ENCODE data around the gene ELOVL1. TPM values are rescaled to one million over a fixed set of nuclear protein-coding genes. Genes with fewer than 3 reads are reported as not detected.

The ELOVL1 gene
- total RNA-seq, 1 experiment from 2014 or later = 91.3 TPM

- no peaks in the 10 kb centered on the region for H3K9me3 ChIP-seq (ENCODE audit: control insufficient read depth in 1 of 2, insufficient read depth in 1 of 2, low read depth in 1 of 2, low read length in 2 of 2)
- ATAC-seq (no peak), DNase-seq (ENCODE audit: low read depth, low spot score) (no peak)
- H3K4me3 ChIP-seq (replicated peaks in 1 of 2; ENCODE audit: low read depth in 1 of 2, low read length in 2 of 2) = no peak overlapping the region
- intact Hi-C loops (cut with micrococcal nuclease) = no loop called here
- POLR2A ChIA-PET = no interaction called here
- RAD21 ChIA-PET (ENCODE audit: low non-redundant PET in 1 of 2, low total read pairs in 2 of 2, uncharacterized antibody in 2 of 2, unreplicated experiment in 2 of 2) = no interaction called here
- CTCF ChIA-PET = interaction anchor here (0.6 kb wide), 1 partner anchor 43 kb away, joined by 5 read pairs; the partner anchor contains the start of gene CDC20
- no peaks in the 10 kb centered on the region for H3K36me3 ChIP-seq (ENCODE audit: control insufficient read depth in 1 of 2, insufficient read depth in 2 of 2, low read length in 2 of 2)
- no peaks in the 10 kb centered on the region for H3K79me2 ChIP-seq (ENCODE audit: insufficient read depth, low read length)
- H3K27me3 ChIP-seq (ENCODE audit: insufficient read depth, low read length) = no peaks in the 10 kb centered on the region
- TF ChIP-seq RAD21 (IDR thresholded peaks at IDR 0.05; ENCODE audit: low read depth) = no peak
- no peak for TF ChIP-seq FOSL1 (IDR thresholded peaks at IDR 0.05; ENCODE audit: low read depth)
- TF ChIP-seq, protein P1, sequence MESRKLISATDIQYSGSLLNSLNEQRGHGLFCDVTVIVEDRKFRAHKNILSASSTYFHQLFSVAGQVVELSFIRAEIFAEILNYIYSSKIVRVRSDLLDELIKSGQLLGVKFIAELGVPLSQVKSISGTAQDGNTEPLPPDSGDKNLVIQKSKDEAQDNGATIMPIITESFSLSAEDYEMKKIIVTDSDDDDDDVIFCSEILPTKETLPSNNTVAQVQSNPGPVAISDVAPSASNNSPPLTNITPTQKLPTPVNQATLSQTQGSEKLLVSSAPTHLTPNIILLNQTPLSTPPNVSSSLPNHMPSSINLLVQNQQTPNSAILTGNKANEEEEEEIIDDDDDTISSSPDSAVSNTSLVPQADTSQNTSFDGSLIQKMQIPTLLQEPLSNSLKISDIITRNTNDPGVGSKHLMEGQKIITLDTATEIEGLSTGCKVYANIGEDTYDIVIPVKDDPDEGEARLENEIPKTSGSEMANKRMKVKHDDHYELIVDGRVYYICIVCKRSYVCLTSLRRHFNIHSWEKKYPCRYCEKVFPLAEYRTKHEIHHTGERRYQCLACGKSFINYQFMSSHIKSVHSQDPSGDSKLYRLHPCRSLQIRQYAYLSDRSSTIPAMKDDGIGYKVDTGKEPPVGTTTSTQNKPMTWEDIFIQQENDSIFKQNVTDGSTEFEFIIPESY (IDR thresholded peaks at IDR 0.05; ENCODE audit: extremely low read depth, insufficient replicate concordance, low read length) = no peak
- TF ChIP-seq, protein P2, sequence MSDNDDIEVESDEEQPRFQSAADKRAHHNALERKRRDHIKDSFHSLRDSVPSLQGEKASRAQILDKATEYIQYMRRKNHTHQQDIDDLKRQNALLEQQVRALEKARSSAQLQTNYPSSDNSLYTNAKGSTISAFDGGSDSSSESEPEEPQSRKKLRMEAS (IDR thresholded peaks at IDR 0.05) = no peak
- no peak for TF ChIP-seq CBX3 (IDR thresholded peaks at IDR 0.05; ENCODE audit: low read depth)
- TF ChIP-seq YY1 (IDR thresholded peaks at IDR 0.05; ENCODE audit: extremely low read depth, insufficient replicate concordance, low read depth, low read length) = no peak
- no peak for TF ChIP-seq SIN3A (IDR thresholded peaks at IDR 0.05; ENCODE audit: low read depth)
- TF ChIP-seq ZNF274 (IDR thresholded peaks at IDR 0.05; ENCODE audit: low read depth, low read length) = no peak
- no peak for TF ChIP-seq CTCF (IDR thresholded peaks at IDR 0.05 in 2 of 3, conservative IDR thresholded peaks at IDR 0.05 in 1 of 3; ENCODE audit: borderline replicate concordance in 1 of 3, insufficient read depth in 1 of 3, low read depth in 2 of 3, low read length in 2 of 3)
- TF ChIP-seq SRF (IDR thresholded peaks at IDR 0.05; ENCODE audit: low read depth) = no peak
- no peak for TF ChIP-seq POLR2AphosphoS5 (IDR thresholded peaks at IDR 0.05; ENCODE audit: low read depth, low read length)
- no peak for TF ChIP-seq ELF1 (IDR thresholded peaks at IDR 0.05; ENCODE audit: borderline replicate concordance, low read depth)
- no peak for TF ChIP-seq CEBPB (IDR thresholded peaks at IDR 0.05; ENCODE audit: low read depth)
- H3K4me2 ChIP-seq (ENCODE audit: low read length) = no peak overlapping the region
- no peak overlapping the region for H3K27ac ChIP-seq (ENCODE audit: low read depth, low read length)
- H2AFZ ChIP-seq (ENCODE audit: low read depth, low read length, poor library complexity, severe bottlenecking) = no peak overlapping the region
- no peaks in the 10 kb centered on the region for H4K20me1 ChIP-seq (ENCODE audit: insufficient read depth)
- H3K9ac ChIP-seq (ENCODE audit: low read length) = no peak overlapping the region
- no peaks in the 10 kb centered on the region for H3K9me2 ChIP-seq (ENCODE audit: insufficient read depth)
- no TSS peak for BruUV-seq (replicated peaks)
- peaks cover 0 to 15% of the 10 kb centered on the region in 2 experiments; a peak in 2 of 4 replicates for H3K4me1 ChIP-seq (ENCODE audit: control insufficient read depth in 1 of 2, insufficient read depth in 2 of 2, low read length in 2 of 2)
Measured at GRCh38 chr1:43315963-43316737, 51.7 kb downstream of the ELOVL1 start.
